ENCODE data around the gene SHKBP1. TPM values are rescaled to one million over a fixed set of nuclear protein-coding genes. Genes with fewer than 3 reads are reported as not detected.
A peak's percentile ranks its signal among the peaks of the same experiment; 100 is the strongest.

The SHKBP1 gene
- total RNA-seq, 1 experiment from 2014 or later: 43.0 TPM

DNA sequence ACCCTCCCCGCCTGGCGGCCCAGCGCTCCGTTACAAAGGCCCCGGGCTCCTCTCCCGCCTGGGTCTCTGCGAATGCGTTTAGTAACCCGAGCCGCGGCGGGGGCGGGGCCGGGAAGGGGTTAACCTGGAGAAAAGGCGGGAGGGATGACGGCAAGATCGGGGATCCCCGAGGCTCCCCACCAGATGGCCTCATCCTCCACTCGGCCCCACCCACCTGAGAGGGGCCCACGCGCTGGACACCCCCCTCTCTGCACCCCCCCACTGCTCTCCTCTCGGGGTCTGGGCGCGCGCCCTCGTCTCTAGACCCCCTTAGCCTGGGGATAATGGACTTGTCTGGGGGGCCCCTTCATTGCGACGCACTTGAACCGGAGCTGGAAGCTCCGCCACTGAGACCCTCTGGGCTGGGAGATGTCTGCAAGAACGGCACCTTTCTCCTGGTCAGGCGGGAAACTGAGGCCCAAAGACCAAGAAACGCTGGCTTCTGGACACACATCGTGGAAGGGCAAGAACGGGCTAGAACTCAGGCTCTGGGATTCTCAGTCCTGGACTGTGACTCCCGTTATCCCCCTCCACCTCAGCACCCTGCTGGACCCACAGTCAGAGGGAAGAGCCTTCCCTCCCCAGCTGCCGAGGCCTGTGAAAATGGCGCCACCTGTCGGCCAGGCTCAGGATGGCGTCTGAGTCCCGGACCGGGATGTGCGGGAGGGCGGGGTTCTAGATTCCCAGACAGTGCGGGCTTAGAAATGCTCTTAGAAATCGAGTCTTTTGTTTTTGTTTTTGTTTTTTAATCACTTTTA, 21.6 kb downstream of the SHKBP1 start:
- Histone ChIP-seq H3K9me3 (ENCODE audit: low read length) (no peaks in the 10 kb centered on the region), H3K27ac (ENCODE audit: low read length) (0 out of 2 replicates have a peak overlapping the region, but pooled peaks have one; percentile 9), H3K9me2 (replicated peaks; ENCODE audit: low read length) (no peaks in the 10 kb centered on the region), H3K4me2 (ENCODE audit: low read length) (peak overlapping the region; percentile 93), H3K9ac (ENCODE audit: low read length) (peak overlapping the region; percentile 20; the same call in 1 of the 2 replicates), H3K27me3 (ENCODE audit: low read length) (no peaks in the 10 kb centered on the region), H3K36me3 (ENCODE audit: low read depth, low read length) (peaks cover 2% of the 10 kb centered on the region; the same call in 1 of the 2 replicates), H4K20me1 (ENCODE audit: low read length) (no peaks in the 10 kb centered on the region), H3K79me2 (ENCODE audit: low read length) (no peaks in the 10 kb centered on the region), H3K4me3 (ENCODE audit: low read length) (peak overlapping the region; percentile 65), H3F3A (ENCODE audit: low read length, unreplicated experiment) (no peaks in the 10 kb centered on the region), H3K4me1 (ENCODE audit: insufficient read depth, low read length) (peaks cover 34% of the 10 kb centered on the region), H2AFZ (ENCODE audit: low read length) (peak overlapping the region; percentile 80)
- ChIA-PET CTCF (interaction anchor here (0.6 kb wide), 1 partner anchor 127 kb away, joined by 3 read pairs; no protein-coding TSS in a partner anchor), POLR2A (ENCODE audit: unreplicated experiment) (no interaction called here)
- TF ChIP-seq, protein P1, sequence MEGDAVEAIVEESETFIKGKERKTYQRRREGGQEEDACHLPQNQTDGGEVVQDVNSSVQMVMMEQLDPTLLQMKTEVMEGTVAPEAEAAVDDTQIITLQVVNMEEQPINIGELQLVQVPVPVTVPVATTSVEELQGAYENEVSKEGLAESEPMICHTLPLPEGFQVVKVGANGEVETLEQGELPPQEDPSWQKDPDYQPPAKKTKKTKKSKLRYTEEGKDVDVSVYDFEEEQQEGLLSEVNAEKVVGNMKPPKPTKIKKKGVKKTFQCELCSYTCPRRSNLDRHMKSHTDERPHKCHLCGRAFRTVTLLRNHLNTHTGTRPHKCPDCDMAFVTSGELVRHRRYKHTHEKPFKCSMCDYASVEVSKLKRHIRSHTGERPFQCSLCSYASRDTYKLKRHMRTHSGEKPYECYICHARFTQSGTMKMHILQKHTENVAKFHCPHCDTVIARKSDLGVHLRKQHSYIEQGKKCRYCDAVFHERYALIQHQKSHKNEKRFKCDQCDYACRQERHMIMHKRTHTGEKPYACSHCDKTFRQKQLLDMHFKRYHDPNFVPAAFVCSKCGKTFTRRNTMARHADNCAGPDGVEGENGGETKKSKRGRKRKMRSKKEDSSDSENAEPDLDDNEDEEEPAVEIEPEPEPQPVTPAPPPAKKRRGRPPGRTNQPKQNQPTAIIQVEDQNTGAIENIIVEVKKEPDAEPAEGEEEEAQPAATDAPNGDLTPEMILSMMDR (conservative IDR thresholded peaks at IDR 0.05; ENCODE audit: low read depth, low read length): peak; percentile 92
- no peak for TF ChIP-seq EZH2 (IDR thresholded peaks at IDR 0.05; ENCODE audit: low read length, unreplicated experiment)
- BruUV-seq (replicated peaks): no TSS peak
- ATAC-seq (peak; percentile 49), DNase-seq (peak; percentile 89)
- intact Hi-C loops (cut with micrococcal nuclease): loop anchor here (1.0 to 2.0 kb wide), 2 partner anchors 49 to 134 kb away; partner anchors contain the start of gene BLVRB

DNA sequence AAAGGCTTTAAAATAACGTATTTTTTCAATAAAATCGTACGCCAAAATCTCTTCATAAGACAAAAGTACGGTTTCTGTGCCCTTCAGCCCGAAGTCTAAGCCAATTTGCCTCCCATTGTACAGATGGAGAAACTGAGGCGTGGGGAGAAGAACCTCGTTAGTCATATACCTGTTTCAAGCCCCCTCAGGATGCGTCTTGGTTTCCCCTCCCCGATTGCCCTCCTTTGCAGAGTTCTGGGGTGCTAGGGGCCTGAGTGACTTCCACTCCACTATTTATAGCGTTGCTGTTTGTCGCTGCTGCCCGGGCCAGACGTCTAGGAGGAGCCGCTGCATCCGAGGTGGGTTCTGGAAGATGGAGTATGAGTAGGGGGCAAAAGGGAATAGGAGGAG, 22.2 kb downstream of the SHKBP1 start:
- H2AFZ ChIP-seq (ENCODE audit: low read length): no peak overlapping the region
- CTCF ChIA-PET: interaction anchor here (0.6 kb wide), 1 partner anchor 128 kb away, joined by 3 read pairs; no protein-coding TSS in a partner anchor
- DNase-seq (no peak), ATAC-seq (no peak)
- peak overlapping the region; percentile 93; the same call in 1 of the 2 replicates for H3K4me2 ChIP-seq (ENCODE audit: low read length)
- TSS peak; percentile 63 for BruUV-seq (replicated peaks)
- H3K27ac ChIP-seq (ENCODE audit: low read length): no peak overlapping the region
- TF ChIP-seq EZH2 (IDR thresholded peaks at IDR 0.05; ENCODE audit: low read length, unreplicated experiment) (no peak), EZH2phosphoT487 (IDR thresholded peaks at IDR 0.05; ENCODE audit: borderline replicate concordance, low read length) (no peak)
- TF ChIP-seq, protein P1 (conservative IDR thresholded peaks at IDR 0.05; ENCODE audit: low read depth, low read length): no peak
- H3K4me1 ChIP-seq (ENCODE audit: insufficient read depth, low read length): peaks cover 37% of the 10 kb centered on the region
- no peaks in the 10 kb centered on the region for H3K9me2 ChIP-seq (replicated peaks; ENCODE audit: low read length)
- intact Hi-C loops (cut with micrococcal nuclease): loop anchor here (1.0 to 2.0 kb wide), 2 partner anchors 50 to 134 kb away; partner anchors contain the start of gene BLVRB
- no peaks in the 10 kb centered on the region for H3K79me2 ChIP-seq (ENCODE audit: low read length)
- no peaks in the 10 kb centered on the region for H3K9me3 ChIP-seq (ENCODE audit: low read length)
- no peaks in the 10 kb centered on the region for H4K20me1 ChIP-seq (ENCODE audit: low read length)
- H3K4me3 ChIP-seq (ENCODE audit: low read length): peak overlapping the region; percentile 31; the same call in 1 of the 2 replicates
- H3K36me3 ChIP-seq (ENCODE audit: low read depth, low read length): peaks cover 2% of the 10 kb centered on the region; the same call in 1 of the 2 replicates
- H3F3A ChIP-seq (ENCODE audit: low read length, unreplicated experiment): no peaks in the 10 kb centered on the region
- H3K9ac ChIP-seq (ENCODE audit: low read length): no peak overlapping the region
- POLR2A ChIA-PET (ENCODE audit: unreplicated experiment): no interaction called here
- no peaks in the 10 kb centered on the region for H3K27me3 ChIP-seq (ENCODE audit: low read length)

All from PC-3 (cell line).